Measurements from ENCODE around the gene CMAS. TPM values are rescaled to one million over a fixed set of nuclear protein-coding genes. Genes with fewer than 3 reads are reported as not detected.

CMAS gene
- total and polyA plus RNA-seq, 2 of the 8 experiments (the other 6 are each of a cell fraction or from before 2014, with no cell fraction given): 13.2 to 59.8 TPM

DNA sequence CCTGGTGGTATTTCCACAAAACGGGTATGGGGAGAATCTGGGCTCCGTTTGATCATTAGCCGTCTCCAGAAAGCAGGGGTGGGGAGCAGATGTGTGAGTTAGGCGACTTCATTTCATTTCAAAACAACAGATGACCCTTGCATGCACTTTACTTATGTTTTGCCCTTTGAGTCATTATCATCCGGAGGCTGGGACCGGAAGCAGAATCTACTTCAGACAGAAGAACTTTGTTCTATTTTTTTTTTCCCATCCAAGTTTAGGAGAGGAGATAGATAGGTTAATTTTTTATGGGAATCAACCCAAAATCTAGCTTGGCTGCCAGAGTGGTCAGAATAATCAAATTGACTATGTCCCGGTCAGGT is 31.3 kb upstream of the CMAS start (continued):
- TF ChIP-seq TCF12 (IDR thresholded peaks at IDR 0.05; ENCODE audit: low read depth, low read length): no peak
- no peak for TF ChIP-seq CHD2 (IDR thresholded peaks at IDR 0.05; ENCODE audit: low read length)

DNA sequence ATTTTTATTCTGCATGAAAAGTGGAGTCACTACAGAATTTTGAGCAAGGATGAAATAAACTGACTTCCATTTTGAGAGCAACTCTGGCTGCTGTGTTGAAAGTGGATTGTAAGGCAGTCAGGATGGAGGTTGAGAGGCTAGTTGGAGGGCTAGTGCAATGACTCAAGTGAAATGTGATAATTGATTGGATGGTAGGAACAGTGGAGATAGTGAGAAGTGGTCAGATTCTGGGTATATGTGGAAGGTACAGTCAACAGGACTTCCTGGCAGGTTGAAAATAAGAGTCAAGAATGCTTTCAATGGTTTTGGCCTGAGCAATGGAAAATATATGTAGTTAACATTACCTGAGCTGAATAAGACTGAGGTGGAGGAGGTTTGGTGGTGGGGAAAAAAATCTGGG is 29.0 kb upstream of the CMAS start:
- no peaks in the 10 kb centered on the region for H3K4me1 ChIP-seq (replicated peaks in 1 of 4; ENCODE audit: control insufficient read depth in 3 of 4, insufficient read depth in 4 of 4, low read length in 3 of 4)

More for the DNA sequence above, 29.0 kb upstream of the CMAS start:
- H3K23me2 ChIP-seq (ENCODE audit: low read depth, low read length): peaks cover 2% of the 10 kb centered on the region; the same call in 1 of the 2 replicates
- H3K4me3 ChIP-seq (ENCODE audit: extremely low read depth in 1 of 4, insufficient read depth in 2 of 4, low read depth in 3 of 4, low read length in 4 of 4): no peak overlapping the region
- CTCF ChIA-PET (ENCODE audit: partially characterized antibody): interaction anchor here (1.0 to 1.5 kb wide), 9 partner anchors 16 to 447 kb away, joined by 3 to 4 read pairs (median 3); no protein-coding TSS in a partner anchor
- H3K18ac ChIP-seq (ENCODE audit: extremely low read depth, low read length): no peak overlapping the region
- H3K27ac ChIP-seq (ENCODE audit: low read depth, low read length): no peak overlapping the region
- no peak for DNase-seq (ENCODE audit: low read depth in 1 of 2, low spot score in 2 of 2)
- H3K14ac ChIP-seq (ENCODE audit: insufficient read length): no peak overlapping the region
- H2BK20ac ChIP-seq (ENCODE audit: low read length): no peak overlapping the region
- no peak overlapping the region for H2AK5ac ChIP-seq (ENCODE audit: low read depth, low read length)
- H3K9me3 ChIP-seq (ENCODE audit: insufficient read depth in 2 of 2, low read depth in 1 of 2, low read length in 1 of 2): no peaks in the 10 kb centered on the region
- no peaks in the 10 kb centered on the region for H4K20me1 ChIP-seq (replicated peaks in 1 of 2; ENCODE audit: control insufficient read depth in 1 of 2, insufficient read depth in 2 of 2, low read length in 2 of 2)
- H2BK15ac ChIP-seq (ENCODE audit: low read length): no peak overlapping the region
- no peak overlapping the region for H3K4me2 ChIP-seq (ENCODE audit: insufficient read depth in 1 of 2, low read depth in 2 of 2, low read length in 2 of 2)
- H3K79me1 ChIP-seq (ENCODE audit: low read depth, low read length): no peaks in the 10 kb centered on the region
- no peaks in the 10 kb centered on the region for H3K36me3 ChIP-seq (ENCODE audit: control insufficient read depth in 2 of 4, insufficient read depth in 4 of 4, low read length in 3 of 4)
- FAIRE-seq: no peak
- H2BK5ac ChIP-seq (ENCODE audit: low read depth, low read length): no peak overlapping the region
- no peak overlapping the region for H2AFZ ChIP-seq (ENCODE audit: low read length)
- H3K56ac ChIP-seq (replicated peaks; ENCODE audit: insufficient read length, low read depth, low read length): no peak overlapping the region
- H4K8ac ChIP-seq (ENCODE audit: extremely low read depth, insufficient read depth, low read length): no peak overlapping the region
- no peak overlapping the region for H3K9ac ChIP-seq (replicated peaks in 1 of 4; ENCODE audit: extremely low read depth in 1 of 4, low read depth in 3 of 4, low read length in 3 of 4)
- no peak for TF ChIP-seq RNF2 (IDR thresholded peaks at IDR 0.05; ENCODE audit: borderline replicate concordance, low read depth, low read length, missing control alignments, poor library complexity, severe bottlenecking)
- no peak for TF ChIP-seq CHD1 (IDR thresholded peaks at IDR 0.05; ENCODE audit: low read depth, low read length)
- no peak for TF ChIP-seq BACH1 (IDR thresholded peaks at IDR 0.05; ENCODE audit: low read length)
- no peak for TF ChIP-seq CBX5 (IDR thresholded peaks at IDR 0.05; ENCODE audit: low read depth, low read length)
- TF ChIP-seq BRCA1 (IDR thresholded peaks at IDR 0.05; ENCODE audit: low read depth, low read length): no peak
- TF ChIP-seq KDM5A (IDR thresholded peaks at IDR 0.05; ENCODE audit: low read length): no peak
- TF ChIP-seq, protein P1, sequence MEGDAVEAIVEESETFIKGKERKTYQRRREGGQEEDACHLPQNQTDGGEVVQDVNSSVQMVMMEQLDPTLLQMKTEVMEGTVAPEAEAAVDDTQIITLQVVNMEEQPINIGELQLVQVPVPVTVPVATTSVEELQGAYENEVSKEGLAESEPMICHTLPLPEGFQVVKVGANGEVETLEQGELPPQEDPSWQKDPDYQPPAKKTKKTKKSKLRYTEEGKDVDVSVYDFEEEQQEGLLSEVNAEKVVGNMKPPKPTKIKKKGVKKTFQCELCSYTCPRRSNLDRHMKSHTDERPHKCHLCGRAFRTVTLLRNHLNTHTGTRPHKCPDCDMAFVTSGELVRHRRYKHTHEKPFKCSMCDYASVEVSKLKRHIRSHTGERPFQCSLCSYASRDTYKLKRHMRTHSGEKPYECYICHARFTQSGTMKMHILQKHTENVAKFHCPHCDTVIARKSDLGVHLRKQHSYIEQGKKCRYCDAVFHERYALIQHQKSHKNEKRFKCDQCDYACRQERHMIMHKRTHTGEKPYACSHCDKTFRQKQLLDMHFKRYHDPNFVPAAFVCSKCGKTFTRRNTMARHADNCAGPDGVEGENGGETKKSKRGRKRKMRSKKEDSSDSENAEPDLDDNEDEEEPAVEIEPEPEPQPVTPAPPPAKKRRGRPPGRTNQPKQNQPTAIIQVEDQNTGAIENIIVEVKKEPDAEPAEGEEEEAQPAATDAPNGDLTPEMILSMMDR (IDR thresholded peaks at IDR 0.05; ENCODE audit: control extremely low read depth in 1 of 3, insufficient read depth in 1 of 3, low read depth in 1 of 3, low read length in 3 of 3): no peak
- no peak for TF ChIP-seq TBP (IDR thresholded peaks at IDR 0.05; ENCODE audit: low read depth, low read length)
- TF ChIP-seq JUN (IDR thresholded peaks at IDR 0.05; ENCODE audit: low read depth, low read length): no peak
- no peak overlapping the region for H3K23ac ChIP-seq (ENCODE audit: insufficient read length)
- POLR2A ChIA-PET (ENCODE audit: partially characterized antibody): no interaction called here
- H2BK12ac ChIP-seq (ENCODE audit: low read depth, low read length): no peak overlapping the region
- no peaks in the 10 kb centered on the region; a peak in 1 of 7 replicates for H3K27me3 ChIP-seq (replicated peaks in 1 of 4; ENCODE audit: control insufficient read depth in 3 of 4, extremely low read depth in 1 of 4, insufficient read depth in 3 of 4, low read length in 3 of 4)
- H2BK120ac ChIP-seq (replicated peaks; ENCODE audit: low read depth, low read length): no peak overlapping the region
- no peak overlapping the region for H4K91ac ChIP-seq (replicated peaks; ENCODE audit: insufficient read length, low read length)
- H3K79me2 ChIP-seq (ENCODE audit: control insufficient read depth in 1 of 2, insufficient read depth in 2 of 2, low read length in 2 of 2): no peaks in the 10 kb centered on the region
- H4K5ac ChIP-seq (ENCODE audit: insufficient read length, low read depth, low read length): no peak overlapping the region
- no peak overlapping the region for H3K4ac ChIP-seq (replicated peaks; ENCODE audit: insufficient read length, low read depth, low read length)
